GOT3 (cell line): Measurements from ENCODE around the gene ZNF195.
"Not testable (repeated sequence)": the region's sequence is repeated elsewhere in the genome, so short reads cannot be mapped to it uniquely, and the experiment has no call there.

ENCODE experiments used
- DNase-seq: peaks from one replicate; lab custom pipeline; 2025; ENCODE audit warnings: mixed read lengths; lab: John Stamatoyannopoulos, UW

Gene ZNF195

DNA sequence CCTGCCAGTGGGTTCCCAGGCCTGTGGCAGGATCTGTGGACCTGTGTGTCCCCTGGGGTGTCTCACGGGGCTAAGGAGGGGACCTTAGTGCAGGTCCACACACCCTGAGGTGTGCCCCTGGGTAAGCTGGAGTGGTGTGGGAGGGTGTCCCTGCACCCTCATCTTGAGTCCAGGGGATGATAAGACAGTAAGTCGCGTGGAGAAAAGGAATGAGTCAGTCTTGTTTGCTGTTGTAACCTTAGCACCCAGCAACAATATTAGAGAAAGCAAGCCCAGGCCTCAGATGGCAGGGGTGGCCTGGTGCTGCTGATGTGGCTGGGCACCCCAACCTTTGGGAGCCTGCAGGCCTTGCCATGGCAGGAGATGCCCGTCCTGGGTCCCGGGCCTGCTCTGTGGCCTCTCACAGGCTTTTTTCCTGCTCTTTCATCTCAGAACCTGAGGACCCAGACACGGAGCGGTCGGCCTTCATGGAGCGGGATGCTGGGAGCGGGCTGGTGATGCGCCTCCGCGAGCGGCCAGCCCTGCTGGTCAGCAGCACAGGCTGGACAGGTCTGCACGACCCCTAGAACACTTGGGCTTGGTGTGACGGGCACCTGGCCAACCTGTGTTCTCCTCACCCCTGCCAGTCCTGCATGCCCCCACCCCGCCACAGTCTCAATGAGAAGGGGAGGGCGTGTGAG, 23.4 kb upstream of the ZNF195 start:
- DNase-seq, result not testable (repeated sequence)

DNA sequence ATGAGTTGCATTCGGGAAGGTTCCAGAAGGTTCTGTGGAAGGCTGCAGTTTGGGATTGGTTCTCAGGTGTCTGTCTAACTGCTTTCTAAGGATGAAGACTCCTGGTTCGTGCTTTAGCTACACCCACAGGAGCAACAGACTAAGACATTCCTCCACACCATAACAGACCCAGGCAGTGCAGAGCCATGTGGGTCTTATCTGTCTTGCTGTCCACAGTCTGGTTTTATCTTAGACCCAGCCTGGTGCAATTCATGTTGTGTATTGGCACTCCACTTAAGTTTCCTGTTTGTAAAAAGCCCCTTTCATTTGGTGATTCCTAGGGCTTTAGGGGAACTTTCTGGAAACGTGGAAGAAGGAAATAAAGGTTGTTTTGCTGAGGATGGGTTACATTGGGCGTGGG, 22.1 kb upstream of the ZNF195 start:
- DNase-seq, result not testable (repeated sequence)

DNA sequence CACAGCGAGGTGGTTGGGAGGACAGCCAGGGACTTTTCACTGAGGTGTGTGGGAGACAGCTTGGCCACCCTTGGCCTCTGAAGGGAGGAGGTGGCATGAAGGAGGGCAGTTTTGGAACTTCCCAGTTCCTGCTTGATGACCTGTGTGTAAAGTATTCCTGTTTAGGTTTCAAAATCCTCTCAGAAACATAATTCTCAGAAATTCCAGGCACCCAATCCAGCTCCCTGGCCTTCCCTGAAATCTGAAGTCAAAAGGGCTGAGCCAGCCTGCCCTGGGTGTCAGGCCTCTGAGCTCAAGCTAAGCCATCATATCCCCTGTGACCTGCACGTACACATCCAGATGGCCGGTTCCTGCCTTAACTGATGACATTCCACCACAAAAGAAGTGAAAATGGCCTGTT, 19.6 kb upstream of the ZNF195 start:
- not testable (repeated sequence) for DNase-seq

DNA sequence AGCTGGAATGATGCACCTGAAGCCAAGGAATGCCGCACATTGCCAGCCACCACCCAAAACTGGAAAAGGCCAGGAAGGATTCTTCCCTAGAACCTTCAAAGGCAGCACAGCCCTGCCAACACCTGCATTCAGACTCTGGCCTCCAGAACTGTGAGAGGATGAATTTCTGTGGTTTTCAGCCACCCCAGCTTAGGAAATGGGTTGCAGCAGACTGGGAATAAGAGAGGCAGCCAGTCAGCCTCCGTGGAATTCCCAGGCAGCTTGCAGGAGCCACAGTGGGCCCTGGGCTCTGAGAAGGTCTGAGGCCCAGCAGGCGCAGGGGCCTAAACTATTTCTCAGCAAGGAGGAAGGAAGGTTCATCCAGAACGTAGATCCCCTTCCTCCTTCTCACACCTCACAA, 19.2 kb upstream of the ZNF195 start:
- not testable (repeated sequence) for DNase-seq

DNA sequence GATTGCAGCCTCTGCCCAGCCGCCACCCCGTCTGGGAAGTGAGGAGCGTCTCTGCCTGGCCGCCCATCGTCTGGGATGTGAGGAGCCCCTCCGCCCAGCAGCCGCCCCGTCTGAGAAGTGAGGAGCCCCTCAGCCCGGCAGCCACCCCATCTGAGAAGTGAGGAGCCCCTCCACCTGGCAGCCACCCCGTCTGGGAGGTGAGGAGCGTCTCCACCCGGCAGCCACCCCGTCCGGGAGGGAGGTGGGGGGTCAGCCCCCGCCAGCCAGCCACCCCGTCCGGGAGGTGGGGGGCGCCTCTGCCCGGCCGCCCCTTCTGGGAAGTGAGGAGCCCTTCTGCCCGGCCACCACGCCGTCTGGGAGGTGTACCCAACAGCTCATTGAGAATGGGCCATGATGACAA, 18.3 kb upstream of the ZNF195 start:
- DNase-seq, result not testable (repeated sequence)

DNA sequence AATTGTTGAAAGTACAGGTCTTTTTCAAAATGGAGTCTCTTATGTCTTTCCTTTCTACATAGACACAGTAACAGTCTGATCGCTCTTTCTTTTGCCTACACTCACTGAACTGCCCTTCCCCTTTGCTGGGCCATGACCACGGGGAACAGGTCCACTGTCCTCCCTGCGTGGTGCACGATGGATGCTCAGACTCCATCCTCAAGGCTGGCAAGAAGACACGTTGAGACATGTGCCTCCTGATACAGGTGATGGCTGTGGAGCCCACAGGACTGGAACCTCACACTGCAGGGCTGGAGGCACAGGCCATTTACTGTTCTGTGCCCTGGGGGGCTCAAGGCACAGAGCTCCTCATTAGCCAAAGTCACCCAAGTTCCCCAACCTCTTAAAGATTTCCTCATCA, 16.5 kb upstream of the ZNF195 start:
- DNase-seq, result not testable (repeated sequence)

DNA sequence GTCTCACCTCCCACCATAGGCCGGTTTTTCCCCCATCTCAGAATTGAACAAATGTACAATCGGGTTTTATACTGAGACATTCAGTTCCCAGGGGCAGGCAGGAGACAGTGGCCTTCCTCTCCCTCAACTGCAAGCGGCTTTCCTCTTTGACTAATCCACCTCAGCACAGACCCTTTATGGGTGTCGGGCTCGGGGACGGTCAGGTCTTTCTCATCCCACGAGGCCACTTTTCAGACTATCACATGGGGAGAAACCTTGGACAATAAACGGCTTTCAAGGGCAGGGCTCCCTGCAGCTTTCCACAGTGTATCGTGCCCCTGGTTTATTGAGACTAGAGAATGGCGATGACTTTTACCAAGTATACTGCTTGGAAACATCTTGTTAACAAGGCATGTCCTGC, 16.0 kb upstream of the ZNF195 start:
- not testable (repeated sequence) for DNase-seq

DNA sequence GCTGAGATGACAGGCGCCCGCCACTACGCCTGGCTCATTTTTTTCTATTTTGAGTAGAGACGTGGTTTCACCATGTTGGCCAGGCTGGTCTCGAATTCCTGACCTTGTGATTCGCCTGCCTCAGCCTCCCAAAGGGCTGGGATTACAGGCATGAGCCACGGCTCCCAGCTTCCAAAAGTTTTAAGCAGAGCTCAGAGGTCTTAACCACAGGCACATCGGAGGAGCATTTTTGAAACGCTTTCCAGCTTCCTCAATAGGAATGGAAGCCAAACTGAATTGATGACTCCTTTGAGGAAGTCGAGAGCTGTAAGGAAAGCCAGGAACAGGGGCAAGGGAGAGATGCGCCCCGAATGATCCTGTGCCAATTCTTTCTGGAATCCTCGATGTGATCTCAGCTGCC, 14.5 kb upstream of the ZNF195 start:
- DNase-seq, result not testable (repeated sequence)

DNA sequence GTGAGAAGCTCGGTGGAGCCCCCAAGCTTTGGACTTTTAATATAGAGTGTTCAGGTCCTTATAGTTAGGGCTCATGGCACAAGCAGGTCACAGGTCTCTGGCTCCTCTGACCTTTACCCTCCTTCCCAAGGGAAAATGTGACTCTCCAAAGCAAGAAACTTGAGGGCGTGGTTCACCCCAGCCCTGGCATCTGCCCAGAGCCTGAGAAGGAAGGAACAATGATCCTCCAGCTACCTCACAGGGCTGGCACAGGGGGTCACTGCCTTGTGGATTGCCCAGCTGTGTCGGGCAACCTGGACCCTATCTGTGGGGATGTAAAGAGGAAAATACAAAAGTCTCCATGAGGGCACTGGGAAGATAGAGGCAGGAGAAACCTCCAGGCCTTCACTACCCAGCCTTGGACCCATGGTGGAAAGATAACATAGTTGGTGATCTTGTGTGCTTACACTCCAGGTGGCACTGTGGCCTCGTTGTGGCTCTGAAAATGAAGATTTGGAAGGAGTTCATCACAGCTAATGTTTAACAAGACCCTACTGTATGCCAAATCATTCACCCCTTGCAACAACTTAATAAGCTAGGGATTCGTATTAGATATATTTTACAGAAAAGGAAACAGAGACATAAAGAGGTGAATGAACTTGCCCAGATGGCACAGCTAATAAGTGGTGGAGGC, 3.8 kb upstream of the ZNF195 start:
- no peak for DNase-seq

DNA sequence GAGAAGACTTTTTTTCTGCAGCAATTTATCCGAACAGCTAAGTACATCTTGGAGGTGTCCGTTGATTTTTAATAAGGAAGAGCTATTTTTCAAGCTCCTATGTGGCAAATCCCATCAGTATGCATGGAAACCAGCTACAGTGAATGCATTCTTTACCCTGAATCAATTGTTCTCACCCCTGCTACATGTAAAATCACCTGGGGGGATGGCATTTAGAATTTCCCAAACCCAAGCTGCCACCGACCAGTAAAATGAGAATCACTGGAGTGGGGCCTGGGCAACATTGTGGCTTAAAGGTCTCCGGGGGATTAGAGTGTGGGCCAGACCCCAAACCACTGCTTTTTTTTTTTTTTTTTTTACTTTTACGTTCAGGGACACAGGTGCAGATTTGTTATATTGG, 2.8 kb upstream of the ZNF195 start:
- DNase-seq, result no peak

DNA sequence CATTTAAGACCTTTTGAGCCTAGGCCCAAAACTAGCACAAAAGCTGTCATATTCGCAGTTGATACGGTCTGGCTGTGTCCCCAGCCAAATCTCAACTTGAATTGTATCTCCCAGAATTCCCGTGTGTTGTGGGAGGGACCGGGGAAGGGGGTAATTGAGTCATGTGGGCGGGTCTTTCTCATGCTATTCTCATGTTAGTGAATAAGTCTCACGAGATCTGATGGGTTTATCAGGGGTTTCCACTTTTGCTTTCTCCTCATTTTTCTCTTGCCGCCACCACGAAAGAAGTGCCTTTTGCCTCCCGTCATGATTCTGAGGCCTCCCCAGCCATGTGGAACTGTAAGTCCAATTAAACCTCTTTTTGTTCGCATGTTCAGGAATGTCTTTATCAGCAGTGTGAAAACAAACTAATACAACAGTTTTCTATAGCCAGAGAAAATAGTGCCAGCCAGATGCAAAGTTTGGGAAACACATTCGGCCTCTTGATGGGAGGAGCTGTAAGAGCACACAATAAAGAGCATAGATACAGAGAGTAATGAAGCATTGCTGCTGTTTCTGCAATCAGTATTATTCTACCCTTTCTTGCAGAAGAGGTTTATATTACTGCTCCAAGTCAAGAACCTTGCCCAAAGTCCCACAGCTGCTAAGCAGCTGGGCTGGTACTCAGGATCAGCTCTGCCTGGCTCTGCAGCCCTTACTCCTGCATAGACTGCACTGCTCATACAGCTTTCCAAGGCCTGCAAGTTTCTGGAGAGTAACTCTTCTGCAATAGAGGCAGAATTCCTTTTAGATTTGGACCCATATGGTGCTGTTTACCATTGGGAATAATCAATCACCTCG, 2.0 kb upstream of the ZNF195 start:
- no peak for DNase-seq

DNA sequence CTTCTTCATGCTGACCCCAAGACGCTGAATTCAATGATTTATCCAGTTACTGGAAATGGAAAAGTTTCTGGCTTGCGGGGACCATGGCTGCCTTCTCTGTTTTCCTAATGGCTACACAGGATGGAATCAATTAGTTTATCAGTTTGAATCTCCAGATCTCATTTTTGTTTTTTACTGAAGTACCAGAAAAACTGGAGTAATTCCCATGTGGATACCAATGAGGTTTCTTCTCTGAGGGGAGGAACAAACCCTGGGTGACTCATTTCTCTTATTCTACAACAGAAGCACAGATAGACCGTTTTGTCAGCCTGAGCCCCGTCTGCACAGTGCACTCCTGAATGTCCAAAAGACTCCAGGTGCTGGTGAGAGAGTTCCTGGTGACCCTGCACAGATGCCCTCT, 3.4 kb downstream of the ZNF195 start:
- no peak for DNase-seq

DNA sequence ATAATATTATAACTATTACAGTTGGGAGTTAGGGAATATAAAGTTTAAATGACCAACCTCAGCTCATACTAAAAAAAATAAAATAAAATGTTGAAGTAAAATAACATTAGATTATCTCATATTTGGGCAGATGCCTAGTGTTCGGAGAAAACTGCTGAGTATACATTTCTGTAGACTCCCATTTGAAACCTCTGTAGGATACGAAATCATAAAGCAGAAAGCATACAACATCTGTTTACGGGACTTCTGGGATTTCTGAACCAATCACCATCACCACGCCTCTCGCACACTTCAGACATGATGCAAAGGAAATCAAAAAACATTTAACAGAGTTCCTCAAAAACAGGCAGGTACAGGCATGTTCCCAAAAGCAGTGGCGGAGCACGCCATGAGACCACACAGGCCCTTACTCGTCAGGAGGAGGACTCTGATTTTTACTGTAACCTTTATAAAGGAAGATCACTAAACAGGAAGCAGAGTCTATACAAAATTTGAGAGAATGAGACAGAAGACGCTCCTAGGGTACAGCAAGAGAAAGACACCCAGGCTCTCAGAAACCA, 8.6 kb downstream of the ZNF195 start:
- DNase-seq, result no peak

DNA sequence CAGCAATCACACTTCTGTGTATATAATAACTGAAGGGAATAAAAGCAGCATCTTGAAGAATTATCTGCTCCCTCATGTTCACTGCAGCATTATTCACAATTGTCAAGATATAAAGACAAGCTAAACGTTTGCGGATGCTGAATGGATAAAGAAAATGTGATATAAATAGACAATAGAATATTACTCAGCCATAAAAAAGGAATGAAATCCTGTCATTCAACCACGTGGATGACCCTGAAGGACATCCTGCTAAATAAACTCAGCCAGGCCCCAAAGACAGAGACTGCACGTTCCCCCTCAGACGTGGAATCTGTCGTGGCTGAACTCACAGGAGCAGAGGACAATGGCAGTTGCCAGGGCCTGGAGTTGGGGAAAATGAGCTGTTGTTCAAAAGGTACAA, 9.6 kb downstream of the ZNF195 start:
- DNase-seq, result no peak

DNA sequence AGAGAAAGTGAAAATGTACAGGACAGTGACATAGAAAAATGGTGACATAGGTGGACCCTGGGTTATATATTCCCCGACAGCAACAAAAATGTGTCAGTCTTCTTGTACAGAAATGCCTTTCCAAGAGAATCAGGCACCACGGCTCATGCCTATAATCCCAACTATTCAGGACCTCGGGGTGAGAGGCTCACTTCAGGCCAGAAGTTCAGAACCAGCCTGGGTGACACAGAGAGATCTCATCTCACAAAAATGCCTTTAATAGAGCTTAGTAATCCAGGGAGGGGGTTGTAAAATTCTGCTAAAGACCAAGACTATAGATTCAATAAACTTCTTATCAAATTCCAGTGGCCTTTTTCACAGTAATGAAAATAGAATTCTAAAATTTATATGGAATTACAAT, 10.7 kb downstream of the ZNF195 start:
- no peak for DNase-seq

DNA sequence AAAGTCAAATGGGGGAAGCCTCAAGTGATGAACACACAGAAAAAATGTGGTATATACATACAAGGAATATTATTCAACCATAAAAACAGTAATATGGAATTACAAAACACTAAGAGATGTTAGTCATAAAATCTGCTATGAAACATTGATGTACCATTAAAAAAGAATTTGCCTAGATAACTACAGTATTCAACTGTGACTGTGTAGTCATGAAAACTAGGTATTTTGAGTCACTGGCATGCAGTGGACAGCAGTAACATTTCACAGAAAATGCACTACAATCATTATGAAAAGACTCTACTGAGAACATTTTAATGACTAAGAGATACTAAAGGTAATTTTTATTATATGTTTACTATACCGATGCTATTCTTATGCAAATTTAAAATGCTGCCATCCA, 11.7 kb downstream of the ZNF195 start:
- DNase-seq, result no peak

DNA sequence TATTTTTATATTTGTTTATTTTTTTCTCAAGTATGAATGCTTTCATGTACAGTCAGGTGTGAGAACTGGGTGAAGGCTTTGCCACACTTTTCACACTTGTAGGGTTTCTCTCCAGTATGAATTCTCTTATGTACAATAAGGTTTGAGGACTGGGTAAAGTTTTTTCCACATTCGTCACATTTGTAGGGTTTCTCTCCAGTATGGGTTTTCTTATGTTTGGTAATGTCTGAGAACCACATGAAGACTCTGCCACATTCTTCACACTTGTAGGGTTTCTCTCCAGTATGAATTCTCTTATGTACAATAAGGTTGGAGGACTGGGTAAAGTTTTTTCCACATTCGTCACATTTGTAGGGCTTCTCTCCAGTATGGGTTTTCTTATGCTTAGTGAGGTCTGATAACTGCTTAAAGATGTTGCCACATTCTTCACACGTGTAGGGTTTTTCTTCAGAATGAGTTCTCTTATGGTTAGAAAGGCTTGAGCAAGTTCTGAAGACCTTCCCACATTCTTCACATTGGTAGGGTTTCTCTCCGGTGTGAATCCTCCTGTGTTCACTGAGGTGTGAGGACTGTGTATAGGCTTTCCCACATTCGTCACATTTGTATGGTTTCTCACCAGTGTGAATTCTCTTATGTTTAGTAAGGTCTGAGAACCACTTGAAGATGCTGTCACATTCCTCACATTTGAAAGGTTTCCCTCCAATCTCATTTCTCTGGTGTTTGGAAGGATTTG, 19.7 kb downstream of the ZNF195 start:
- DNase-seq, result no peak

DNA sequence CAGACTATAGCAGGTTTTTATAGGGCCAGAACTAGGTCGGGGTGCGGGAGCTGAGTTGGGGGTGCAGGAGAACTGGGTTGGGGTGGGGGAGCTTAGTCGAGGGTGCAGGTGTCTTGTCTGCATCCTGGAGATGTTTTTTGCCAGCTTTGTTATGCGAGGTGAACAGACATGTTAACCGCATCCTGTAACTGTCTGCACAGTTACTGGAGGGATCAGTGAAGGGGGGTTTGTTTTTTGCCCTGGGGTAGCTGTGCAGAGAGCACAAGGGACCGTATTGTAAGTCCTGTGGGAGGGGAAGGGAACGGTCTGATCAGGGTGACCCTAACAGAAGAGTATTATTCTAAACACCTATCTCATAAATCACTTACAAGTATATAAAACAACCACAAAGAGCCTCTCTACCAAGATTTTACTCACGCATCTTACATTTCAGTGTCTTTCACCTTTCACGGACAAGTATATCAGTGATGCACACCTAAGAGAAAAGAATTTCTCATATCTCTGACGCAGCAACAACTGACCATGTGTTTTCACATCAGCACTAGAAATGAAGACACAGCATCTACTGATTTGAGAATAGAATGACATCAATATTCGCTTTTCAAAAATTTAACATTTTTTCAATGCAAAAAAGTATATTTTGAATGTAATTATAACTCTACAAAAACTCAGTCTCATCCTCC, 20.8 kb downstream of the ZNF195 start:
- no peak for DNase-seq

DNA sequence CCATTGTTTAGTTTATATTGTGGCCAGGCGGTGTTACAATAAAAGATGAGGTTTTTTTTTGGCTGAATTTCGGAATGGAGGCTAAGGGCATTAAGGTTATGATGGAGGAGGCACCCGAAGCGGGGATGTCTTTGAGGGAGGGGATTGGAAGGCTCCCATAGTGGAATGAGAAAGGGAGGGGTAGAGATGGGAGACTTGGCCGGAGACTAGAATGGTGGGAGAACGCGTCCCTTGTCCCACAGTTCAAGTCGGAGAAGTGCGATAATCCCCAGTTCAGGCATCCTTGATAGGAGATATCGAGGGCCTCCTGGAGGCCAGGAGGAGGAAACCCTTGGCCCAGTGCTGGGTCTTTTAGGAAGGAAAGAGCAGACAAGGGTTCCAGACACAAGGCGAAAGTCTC, 21.6 kb downstream of the ZNF195 start:
- no peak for DNase-seq

DNA sequence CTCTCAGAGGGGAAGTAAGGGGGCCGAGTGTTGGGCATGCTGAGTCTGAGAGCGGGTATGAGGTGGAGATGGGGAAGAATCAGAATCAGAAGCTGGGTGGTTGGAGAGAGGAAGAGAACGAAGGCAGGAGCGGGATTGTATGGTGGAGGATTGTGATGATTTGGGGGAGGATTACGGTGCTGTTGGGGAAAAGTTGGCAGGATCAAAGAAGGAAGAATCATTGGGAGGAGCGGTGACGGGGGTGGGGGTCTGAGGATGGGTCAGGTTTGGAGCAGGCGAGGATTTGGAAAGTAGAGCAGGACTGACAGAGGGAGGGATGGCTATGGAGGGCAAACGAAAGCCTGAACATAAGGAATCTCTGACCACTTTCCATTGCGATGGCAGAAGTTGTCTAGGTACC, 22.1 kb downstream of the ZNF195 start:
- no peak for DNase-seq

DNA sequence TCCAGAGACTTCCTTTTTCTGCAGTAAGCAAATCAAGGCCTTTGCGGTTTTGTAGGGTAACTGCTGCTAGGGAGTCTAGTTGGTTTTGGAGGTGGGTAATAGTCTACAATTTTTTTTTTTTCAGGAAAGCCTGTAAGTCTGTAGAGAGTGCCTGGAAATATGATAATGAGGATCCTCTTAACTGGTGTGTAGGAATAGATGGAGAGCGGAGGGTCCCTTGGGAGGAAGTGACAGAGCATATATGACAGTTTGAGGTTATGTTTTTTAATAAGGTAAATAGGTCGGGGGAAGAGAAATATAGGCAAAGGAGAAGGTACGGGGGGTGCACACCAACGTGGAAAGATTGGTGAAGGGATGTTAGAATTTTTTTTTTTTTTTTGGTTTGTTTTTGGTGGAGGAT, 25.9 kb downstream of the ZNF195 start:
- DNase-seq, result no peak
